Activated T-cell treated with anti-CD3 and anti-CD28 coated beads for 48 hours (primary cell): ENCODE results near the gene PTPRD.

Source experiments
- DNase-seq: peaks from one replicate; pipeline ENCODE4 v3.0.0-alpha.2; 2020; ENCODE audit warnings: low read depth

The PTPRD gene

GRCh38 chr9:8903077-8903476 lies 1709.7 kb downstream of the PTPRD start:
- no peak for DNase-seq

- DNase-seq: no peak
These were observed 1711.7 kb downstream of the PTPRD start for GRCh38 chr9:8901146-8901545.

- DNase-seq: no peak
These were observed 1713.3 kb downstream of the PTPRD start for GRCh38 chr9:8899511-8899910.

GRCh38 chr9:8895861-8896224 lies 1717.0 kb downstream of the PTPRD start:
- no peak for DNase-seq

GRCh38 chr9:8895106-8895860 lies 1717.5 kb downstream of the PTPRD start:
- no peak for DNase-seq

GRCh38 chr9:8890695-8891094 lies 1722.1 kb downstream of the PTPRD start:
- no peak for DNase-seq

- DNase-seq: no peak
These were observed 1723.7 kb downstream of the PTPRD start for GRCh38 chr9:8889100-8889499.

- no peak for DNase-seq
These were observed 1724.2 kb downstream of the PTPRD start for GRCh38 chr9:8888591-8888990.

- DNase-seq: no peak
These were observed 1725.4 kb downstream of the PTPRD start for GRCh38 chr9:8887369-8887768.

GRCh38 chr9:8883321-8883720 lies 1729.5 kb downstream of the PTPRD start:
- no peak for DNase-seq

GRCh38 chr9:8880060-8880459 lies 1732.7 kb downstream of the PTPRD start:
- DNase-seq: no peak

GRCh38 chr9:8879284-8879683 lies 1733.5 kb downstream of the PTPRD start:
- DNase-seq: no peak

GRCh38 chr9:8877753-8878494 lies 1734.9 kb downstream of the PTPRD start:
- no peak for DNase-seq

- DNase-seq: no peak
These were observed 1736.5 kb downstream of the PTPRD start for GRCh38 chr9:8876303-8876702.

GRCh38 chr9:8874482-8874881 lies 1738.3 kb downstream of the PTPRD start:
- DNase-seq: no peak

GRCh38 chr9:8872802-8873201 lies 1740.0 kb downstream of the PTPRD start:
- no peak for DNase-seq

- DNase-seq: no peak
These were observed 1740.9 kb downstream of the PTPRD start for GRCh38 chr9:8871796-8872445.

GRCh38 chr9:8871396-8871795 lies 1741.4 kb downstream of the PTPRD start:
- no peak for DNase-seq

GRCh38 chr9:8869812-8870211 lies 1743.0 kb downstream of the PTPRD start:
- no peak for DNase-seq

- no peak for DNase-seq
These were observed 1744.2 kb downstream of the PTPRD start for GRCh38 chr9:8868632-8869031.

GRCh38 chr9:8867148-8867547 lies 1745.7 kb downstream of the PTPRD start:
- no peak for DNase-seq

GRCh38 chr9:8864545-8864896 lies 1748.3 kb downstream of the PTPRD start:
- DNase-seq: no peak

- no peak for DNase-seq
These were observed 1748.8 kb downstream of the PTPRD start for GRCh38 chr9:8863886-8864544.
